NCI-H1048 (cell line): ENCODE results near the gene ARL13A.
"Not testable (repeated sequence)": the region's sequence is repeated elsewhere in the genome, so short reads cannot be mapped to it uniquely, and the experiment has no call there.

Source experiments
- DNase-seq: peaks from one replicate; lab custom pipeline; 2025; lab: John Stamatoyannopoulos, UW

The ARL13A gene

DNA sequence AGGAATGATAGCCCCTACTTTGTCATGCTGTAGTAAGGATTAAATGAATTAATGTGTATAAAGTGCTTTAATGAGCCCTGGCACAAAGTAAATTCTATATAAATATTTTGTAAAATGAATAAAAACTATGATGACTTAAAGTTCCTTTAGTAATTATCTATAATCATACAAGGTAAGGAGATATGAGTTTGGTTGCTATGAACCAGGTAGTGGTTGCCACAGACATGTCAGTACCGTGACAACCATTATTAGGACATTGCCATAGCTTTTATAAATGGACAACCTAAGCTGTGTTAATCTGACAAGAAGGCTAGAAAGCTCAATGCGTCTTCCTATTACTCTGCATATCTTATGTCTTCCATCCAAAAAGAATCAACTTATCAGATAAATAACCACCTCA, at the start of gene ARL13A:
ARL13A (plus strand) TSS at position 301 of the 400 bp plus-strand sequence. CDS start 3,982 bp downstream, outside the sequence.
- no peak for DNase-seq

DNA sequence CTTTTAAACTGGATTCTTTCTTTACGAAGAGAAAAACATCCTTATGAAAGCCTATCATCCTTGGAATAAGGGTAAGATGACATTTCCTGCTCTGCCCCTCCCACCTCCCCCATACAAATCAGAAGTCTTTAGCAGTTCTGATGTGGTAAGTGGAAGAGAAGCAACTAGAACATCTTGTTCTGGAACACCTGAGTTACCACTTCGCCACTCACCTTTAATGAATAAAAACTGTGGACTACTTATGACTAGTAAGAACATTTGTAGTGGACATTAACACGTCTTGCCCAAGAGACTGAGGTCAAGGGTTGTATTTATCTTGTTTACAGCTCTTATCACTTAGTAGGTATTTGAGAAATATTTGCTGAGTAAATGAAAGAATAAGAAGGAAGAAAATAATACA, 45.1 kb upstream of the ARL13A start:
- no peak for DNase-seq

DNA sequence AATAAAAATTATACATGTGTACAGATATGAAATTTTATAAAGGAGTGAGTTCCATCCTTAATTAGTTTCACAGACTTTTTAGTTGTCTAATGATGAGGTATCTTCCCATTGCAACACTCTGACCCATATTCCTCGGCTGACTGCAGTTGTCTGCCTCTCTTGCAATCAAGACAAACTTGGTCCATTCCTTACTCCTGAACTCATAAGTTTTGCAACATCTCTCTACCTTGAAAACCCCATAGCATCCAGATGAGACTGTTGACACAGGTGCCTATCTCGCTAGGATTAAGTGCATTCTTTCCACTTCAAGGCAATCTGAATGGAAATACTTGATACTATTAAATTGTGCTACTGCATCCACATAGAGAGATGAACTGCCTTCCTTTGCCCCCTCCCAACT, 43.1 kb upstream of the ARL13A start:
- DNase-seq = no peak

DNA sequence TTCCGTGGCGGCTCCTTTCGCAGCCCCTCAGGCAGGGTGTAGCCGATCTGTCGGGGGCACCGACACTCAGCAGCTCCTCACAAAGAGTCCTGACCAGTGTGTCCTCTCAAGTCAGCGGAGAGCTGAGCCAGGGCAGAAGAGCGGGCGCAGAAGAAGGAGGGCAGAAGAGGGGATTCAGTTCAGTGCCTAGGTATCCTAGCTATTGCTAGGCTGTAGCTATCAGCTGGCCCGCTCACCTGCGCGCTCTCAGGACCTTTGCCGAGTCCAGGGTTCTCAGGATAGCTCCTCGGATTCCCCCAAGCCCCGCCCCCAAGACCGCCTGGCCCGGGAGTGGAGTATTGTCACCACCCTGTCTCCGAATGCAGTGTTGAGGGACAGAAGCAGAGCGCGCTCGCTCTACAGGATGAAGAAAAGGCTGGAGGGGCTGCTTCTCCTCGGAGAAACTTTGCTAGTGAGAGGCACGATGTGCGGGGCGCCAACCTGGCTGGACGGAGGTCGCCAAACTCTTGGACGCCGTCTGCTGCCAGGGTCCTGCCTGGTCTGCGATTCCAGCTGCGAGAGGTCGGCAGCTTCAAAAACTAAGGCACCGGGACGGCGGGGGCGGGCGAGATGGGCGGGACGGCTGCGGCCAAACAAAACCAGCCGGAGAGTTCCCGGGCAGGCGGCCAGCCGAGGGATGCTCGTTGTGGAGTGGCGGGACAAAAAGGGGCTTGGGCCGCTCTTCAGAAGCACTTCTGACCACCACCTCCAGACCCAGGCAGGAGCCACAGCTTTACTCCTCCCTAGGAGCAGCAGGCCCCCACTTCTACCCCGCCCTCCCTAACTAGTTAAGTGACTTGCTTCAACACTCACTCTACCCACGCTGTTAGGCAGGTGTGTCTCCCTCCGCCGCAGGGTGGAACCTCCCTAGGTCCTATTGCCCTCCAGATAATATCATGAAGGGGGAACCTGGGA, 40.6 kb upstream of the ARL13A start, which contains the start of gene XKRX:
XKRX (minus strand) TSS at position 258 of the 954 bp plus-strand sequence. CDS start 613 bp downstream, outside the sequence.
- no peak for DNase-seq

DNA sequence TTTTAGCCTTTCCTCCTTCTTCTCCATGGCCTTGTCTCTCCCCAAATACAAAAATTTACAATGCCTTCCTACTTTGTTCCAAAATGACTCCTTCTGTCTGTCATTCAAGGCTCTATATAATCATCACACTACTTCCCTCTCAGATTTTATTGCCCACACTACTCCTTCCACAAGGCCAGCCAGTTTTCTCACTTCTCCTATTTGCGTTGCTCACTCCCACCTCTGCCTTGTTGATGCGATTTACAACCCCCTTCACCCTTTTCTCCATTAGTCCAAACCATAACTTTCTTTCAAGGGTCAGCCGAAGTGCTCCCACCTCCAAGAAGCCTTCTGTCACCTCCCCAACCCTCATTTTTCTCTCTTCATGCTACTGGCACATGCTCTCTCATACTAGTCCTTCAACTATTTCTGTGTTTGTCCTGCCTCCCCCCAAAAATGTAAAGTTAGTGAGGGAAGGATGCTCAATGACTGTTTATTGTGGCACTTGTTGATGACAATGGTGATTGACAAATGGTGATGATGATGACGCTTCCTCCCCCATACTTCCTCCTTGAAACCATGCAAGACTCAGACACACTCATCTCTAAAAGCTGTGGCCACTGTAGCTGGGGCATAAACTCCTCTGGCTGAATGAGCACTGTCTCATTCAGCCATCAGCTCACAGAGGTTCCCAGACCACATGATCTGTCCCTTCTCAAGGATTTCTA, 38.1 kb upstream of the ARL13A start:
- DNase-seq = no peak

DNA sequence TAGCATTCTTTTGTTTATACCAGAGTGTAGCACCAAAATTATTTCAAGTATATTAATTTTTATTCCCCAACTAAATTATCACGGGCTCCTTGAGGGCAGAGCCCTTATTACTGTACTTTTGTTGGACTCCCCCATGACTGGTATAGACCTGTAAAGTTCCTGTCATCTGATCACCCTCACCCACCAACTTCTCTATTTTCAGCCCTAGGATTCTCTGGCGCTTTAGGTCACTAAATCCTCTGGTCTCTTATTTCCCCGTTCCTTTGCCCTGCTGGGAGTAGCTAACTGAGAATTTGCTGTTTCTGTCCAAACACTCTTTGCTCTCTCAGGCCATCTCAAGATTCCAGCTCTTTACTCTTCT, 37.6 kb upstream of the ARL13A start:
- DNase-seq = no peak

DNA sequence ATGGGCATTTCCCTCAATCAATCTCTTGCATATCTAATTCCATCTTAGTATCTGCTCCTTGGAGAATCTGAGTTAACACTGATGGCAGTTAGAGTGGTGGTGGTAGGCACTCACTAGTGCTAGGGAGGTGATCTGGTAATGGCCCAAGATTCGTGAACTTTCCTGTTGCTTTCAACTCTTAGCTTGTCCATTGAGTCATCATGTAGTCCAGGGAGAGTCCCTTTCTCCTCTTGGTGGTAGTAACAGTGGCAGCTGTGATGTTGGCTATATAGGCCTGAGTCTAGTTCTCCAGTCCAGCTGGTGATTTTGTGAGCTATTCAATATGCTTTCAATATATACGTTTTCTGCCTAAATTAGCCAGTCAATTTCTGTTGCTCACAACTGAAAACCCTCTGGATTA, 33.7 kb upstream of the ARL13A start:
- no peak for DNase-seq

DNA sequence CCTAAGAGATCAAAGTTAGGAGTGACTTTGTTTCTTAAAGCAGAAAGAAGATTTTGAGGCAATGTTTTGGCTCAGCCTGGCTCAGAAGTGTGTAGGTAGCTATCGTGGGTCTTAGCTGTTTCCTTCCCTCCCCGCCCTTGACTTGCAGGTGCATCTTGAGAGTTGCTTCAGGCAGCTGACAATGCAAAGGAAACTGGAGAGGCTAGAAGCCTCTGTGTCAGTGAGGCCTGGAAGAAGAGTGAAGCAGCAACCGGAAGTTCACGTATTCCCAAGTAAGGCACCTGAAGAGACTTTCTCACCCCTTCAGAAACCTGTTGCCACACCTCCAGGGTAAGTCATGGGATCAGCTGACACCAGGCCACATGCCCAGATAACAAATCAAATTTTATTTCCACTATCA, 30.2 kb upstream of the ARL13A start:
- DNase-seq = no peak

DNA sequence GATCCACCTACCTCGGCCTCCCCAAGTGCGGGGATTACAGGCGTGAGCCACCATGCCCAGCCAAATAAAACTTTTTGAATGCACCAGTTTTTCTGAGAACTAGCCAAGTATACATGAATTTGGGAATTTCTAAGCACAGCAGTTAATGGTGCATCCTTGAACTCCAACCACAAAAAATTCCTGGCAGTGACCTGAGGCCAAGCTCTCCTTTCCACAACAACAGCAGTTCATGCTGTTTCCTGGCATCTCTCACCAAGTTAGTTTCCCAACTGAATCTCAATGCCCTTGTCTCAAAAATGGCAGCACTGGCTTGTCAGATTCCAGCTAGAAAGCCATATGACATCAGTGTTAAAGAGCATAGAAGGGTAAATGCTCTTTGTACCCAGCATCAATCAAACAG, 24.9 kb upstream of the ARL13A start:
- no peak for DNase-seq

DNA sequence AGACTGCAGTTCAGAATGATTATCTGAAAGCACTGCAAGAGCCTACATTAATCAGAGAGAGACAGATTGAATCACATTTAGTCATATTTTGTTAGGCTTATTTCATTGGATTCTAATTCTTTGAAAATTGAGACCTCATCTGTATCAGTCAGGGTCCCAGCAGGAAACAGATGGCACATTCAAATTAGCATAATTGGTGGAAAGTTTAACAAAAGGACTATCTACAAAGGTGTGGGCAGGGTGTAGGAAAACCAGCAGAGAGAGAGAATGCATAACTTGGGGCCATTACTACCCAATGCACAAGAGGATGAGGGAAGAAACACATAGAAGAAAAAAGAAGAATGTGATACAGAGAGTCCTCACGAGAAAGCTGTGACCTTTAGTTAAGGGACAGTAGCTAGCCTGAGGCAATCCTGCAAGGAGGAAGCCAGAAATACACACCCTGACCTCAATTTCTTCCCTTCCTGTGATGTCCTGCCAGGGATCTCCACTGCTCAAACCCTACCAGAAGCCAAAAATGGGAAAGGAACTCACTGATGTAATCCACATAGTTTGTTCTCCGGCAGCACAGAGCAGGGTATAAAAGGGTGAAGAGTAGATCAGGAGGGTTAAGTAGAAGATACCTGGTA, 23.1 kb upstream of the ARL13A start:
- no peak for DNase-seq

DNA sequence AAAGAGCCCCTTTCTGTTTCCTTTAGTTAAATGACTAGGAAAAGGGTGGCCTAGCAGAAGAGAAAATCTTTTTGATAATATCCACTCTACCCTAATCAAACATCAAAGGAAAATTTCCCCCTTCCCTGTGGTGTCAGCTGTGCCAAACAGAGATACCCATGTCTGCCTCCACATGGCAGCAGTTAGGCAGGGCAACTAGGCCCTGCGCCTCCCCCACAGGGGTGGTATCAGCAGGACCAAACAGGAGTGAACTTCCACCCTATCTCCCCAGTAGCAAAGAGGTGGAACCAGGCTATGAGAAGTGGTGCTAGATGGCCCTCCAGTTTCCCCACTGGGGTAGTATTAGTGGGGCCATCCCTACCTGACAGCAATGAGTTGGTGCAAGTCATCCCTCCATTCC, 21.0 kb upstream of the ARL13A start:
- no peak for DNase-seq

DNA sequence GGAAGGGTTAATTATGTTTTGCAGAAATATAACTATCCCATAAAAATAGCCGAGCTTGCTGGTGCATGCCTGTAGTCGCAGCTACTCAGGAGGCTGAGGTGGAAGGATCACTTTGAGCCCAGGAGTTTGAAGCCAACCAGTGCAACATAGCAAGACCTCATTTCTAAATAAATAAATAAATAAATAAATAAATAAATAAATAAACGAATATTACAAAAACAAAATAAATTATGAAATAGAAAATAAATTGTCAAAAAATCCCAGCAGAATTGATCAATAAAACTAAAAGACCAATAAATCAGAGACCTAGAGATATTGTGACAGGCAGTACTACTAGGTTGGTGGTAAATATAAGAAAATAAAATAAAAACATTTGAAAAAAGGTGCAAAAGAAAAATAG, 6.7 kb upstream of the ARL13A start:
- DNase-seq = no peak

DNA sequence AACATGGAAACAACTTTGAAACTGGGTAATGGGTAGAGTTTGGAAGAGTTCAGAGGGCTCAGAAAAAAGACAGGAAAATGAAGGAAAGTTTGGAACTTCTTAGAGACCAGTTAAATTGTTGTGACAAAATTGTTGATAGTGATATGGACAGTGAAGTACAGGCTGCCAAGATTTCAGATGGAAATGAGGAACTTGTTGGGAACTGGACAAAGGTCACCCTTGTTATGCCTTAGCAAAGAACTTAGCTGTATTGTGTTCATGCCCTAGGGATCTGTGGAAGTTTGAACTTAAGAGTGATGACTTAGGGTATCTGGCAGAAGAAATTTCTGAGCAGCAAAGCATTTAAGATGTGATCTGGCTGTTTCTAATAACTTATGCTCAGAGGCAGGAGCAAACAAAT, 5.1 kb upstream of the ARL13A start:
- no peak for DNase-seq

DNA sequence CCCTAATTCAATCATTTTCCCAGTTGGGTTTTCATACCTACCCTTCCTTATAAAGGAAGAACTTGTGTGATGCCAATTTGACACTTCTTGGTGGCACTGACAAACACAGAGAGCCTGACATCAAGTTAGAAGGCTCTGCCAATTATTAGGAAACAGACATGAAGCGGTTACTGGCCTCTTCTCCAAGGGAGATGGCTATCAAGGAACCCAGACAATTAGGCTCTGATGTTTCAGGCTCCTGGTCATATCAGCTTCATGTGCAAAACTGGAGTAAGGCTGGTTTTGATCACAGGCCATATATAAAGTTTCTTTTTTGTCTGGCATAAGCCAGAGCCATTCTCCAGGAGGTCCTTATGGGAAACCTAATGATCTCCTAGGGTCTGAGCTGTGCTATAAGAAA, 428 bp downstream of the ARL13A start:
- DNase-seq = no peak

DNA sequence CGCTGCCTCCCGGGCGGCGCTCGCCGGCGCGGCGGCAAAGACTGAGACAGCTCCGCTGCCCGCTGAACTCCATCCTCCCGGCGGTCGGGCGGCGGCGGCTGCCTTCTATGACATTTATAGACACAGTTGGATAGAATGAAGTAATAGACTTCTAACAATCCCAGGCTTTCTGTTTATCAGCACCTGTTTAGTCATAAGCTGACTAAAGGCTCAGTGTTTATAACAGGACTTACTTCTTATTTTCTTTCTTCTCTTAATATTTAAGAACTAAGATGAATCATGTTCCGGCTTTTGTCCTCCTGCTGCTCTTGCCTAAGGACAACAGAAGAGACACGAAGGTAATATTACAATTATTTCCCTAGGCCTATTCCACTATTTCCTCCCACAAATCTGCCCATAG, 3.9 kb downstream of the ARL13A start:
- no peak for DNase-seq

DNA sequence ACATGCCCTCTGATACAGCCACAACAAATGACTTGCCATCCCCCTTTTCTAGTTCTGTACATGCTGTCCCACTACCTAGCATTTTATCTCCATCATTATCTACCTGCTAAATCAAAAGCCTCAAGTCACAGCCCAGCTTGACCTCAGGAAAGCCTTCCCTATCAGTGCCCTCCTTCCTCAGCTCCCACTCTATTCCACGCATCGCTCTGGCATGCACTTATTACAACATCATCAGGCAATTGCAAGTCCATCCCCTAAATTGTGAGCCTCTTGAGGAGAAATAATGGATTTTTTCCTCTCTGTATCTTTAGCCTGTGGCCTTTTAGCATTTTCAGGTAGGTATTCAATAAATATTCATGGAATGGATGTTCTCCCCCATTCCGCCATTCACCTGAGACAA, 5.7 kb downstream of the ARL13A start:
- DNase-seq = no peak

DNA sequence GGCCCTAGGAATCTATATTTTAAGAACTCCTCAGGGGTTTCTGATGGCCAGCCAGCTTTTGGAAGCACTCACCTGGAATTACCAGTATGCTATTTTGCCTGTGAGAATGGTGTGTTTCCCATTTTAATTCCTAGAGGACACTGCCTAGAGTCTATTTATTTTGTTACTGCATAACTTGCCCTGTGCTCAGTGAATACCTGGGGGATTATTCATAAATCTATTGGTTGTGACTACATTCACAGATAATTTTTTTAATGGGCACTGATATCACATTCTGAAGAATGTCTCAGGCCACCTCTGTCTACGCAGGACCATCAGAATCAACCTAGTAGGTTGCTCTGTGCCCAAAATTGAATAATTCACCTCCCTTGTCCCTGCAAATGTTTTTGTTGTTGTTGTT, 6.7 kb downstream of the ARL13A start:
- no peak for DNase-seq

DNA sequence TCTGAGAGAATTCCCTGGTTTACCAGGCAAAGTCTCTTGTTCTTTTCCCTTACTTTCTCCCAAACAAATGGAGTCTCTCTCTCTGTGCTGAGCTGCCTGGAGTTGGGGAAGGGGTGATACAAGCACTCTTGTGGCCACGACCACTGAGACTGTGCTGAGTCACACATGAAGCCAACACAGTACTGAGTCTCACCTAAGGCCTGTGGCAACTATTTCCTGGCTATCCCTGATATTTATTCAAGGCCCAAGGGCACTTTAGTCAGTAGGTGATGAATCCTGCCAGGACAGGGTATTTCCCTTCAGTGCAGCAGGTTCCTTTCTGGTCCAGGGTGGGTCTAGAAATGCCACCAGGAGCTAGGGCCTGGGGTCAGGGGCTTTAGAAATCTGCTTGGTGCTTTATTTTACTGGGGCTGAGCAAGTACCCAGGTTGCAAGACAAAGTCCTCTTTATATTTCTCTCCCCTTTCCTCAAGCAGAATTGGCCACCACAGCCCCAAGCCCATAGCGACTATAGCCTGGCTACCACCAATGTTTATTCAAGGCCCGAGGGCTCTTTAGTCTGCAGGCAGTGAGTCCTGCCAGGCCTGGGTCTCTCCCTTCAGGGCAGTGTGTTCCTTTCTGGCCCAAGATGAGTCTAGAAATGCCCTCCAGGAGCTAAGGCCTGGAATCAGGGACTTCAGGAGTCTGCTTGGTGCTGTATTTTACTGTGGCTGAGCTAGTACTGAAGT, 10.5 kb downstream of the ARL13A start:
- DNase-seq = no peak

DNA sequence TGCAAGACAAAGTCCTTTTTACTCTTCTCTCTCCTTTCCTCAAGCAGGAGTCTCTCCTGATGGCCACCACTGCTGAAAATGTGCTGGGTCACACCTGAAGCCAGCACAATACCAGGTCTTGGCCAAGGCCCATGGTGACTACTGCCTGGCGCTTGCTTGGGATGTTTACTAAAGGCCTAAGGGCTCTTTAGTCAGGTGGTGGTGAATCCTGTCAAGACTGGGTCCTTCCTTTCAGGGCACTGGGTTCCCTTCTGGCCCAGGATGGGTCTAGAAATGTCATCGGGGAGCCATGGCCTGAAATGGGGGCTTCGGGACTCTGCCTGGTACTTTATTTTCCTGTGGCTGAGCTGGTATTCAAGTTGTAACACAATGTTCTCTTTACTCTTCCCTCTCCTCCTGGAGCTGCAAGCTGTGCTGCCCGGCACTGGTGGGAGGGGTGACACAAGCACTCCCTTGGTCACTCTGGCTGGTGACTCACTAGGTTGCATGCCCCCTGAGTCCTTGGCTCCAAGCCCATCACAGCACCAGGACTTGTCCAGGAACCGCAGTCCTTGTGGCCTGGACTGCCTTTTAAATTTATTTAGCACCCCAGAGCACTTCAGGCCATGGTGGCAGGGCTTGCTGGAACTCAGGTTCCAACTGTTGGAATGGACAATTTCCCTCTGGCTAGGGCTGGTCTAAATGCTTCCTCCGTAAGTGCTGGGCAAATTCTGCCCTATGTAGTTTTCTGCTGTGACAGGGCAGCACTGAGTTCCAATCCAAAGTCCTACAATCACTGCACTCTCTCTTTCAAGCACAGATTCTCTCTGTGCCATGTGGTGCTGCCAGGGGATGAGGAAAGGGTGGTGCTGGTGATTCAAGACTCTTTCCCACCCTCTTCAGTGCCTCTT, 11.3 kb downstream of the ARL13A start:
- DNase-seq = no peak

DNA sequence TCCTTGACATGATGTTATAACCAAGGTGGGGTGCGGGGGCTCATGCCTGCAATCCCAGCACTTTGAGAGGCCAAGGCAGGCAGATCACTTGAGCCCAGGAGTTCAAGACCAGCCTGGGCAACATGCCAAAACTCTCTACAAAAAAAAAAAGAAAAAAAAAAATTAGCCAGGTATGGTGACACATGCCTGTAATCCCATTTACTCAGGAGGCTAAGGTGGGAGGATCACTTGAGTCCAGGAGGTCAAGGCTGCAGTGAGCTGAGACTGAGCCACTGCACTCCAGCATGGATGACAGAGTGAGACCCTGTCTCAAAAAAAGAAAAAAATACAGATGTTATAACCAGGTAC, 12.0 kb downstream of the ARL13A start:
- DNase-seq = not testable (repeated sequence)

DNA sequence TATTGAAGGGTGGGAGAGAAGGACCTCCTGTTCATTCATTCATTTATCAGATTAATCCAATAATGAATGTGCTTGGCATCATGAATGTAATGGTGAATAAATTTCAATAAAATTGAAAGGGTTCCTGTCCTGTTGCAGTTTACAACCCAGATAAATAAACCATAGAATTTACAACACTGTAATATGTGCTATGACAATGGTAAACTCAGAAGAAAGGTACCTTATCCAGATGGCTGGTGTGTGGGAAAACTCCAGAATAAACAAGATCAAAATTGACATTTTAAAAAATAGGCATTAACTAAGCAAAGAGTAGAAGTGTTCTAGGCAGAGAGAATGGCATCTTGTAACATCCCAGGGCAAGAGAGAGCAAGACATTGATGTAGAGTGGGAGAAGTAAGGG, 15.3 kb downstream of the ARL13A start:
- no peak for DNase-seq
